OCI-LY3 (cell line): ENCODE results near the gene AKR1C4.

ENCODE experiments used
- H2AFZ ChIP-seq: fragments of 200-600, 300-600 bp; shearing (Covaris generic); 2 replicates; pipeline ENCODE4 v1.6.0; 2014; ENCODE audit warnings: antibody characterized with exemption, low read depth, low read length
- H3K27ac ChIP-seq: fragments of 200-600, 300-600 bp; sonication (generic); 2 replicates; pipeline ENCODE4 v1.5.1; 2014; ENCODE audit warnings: mild to moderate bottlenecking, low read length, moderate library complexity, mixed read lengths
- H3K27me3 ChIP-seq: fragments of 200-600, 300-600 bp; sonication (generic); 2 replicates; pipeline ENCODE4 v1.6.1; 2014; ENCODE audit warnings: low read depth, low read length, mixed read lengths
- H3K36me3 ChIP-seq: fragments of 200-600, 300-600 bp; sonication (generic); replicated peaks from 2 replicates; pipeline ENCODE3; 2014; ENCODE audit warnings: low read depth, low read length, mixed read lengths
- H3K4me1 ChIP-seq: fragments of 300-600, 200-600 bp; sonication (generic); 2 replicates; pipeline ENCODE4 v1.6.1; 2014; ENCODE audit warnings: low read length, mixed read lengths
- H3K4me2 ChIP-seq: fragments of 200-600, 300-600 bp; sonication (generic); 2 replicates; pipeline ENCODE4 v1.6.1; 2014; ENCODE audit warnings: low read length, mixed read lengths
- H3K4me3 ChIP-seq: fragments of 300-600, 200-600 bp; sonication (generic); 2 replicates; pipeline ENCODE4 v1.5.1; 2014; ENCODE audit warnings: antibody characterized with exemption, mild to moderate bottlenecking, low read length, moderate library complexity
- H3K79me2 ChIP-seq: fragments of 300-600, 200-600 bp; shearing (Covaris generic); 2 replicates; pipeline ENCODE4 v1.6.1; 2014; ENCODE audit warnings: mild to moderate bottlenecking, low read length, mixed read lengths
- H3K9ac ChIP-seq: fragments of 300-600, 200-600 bp; shearing (Covaris generic); 2 replicates; pipeline ENCODE4 v1.6.0; 2014; ENCODE audit warnings: mild to moderate bottlenecking, low read length, moderate library complexity
- H3K9me3 ChIP-seq: fragments of 200-600, 300-600 bp; shearing (Covaris generic); 2 replicates; pipeline ENCODE4 v1.6.1; 2014; ENCODE audit warnings: low read length, mixed read lengths; ENCODE audit not compliant: insufficient read depth
- H4K20me1 ChIP-seq: fragments of 200-600, 300-600 bp; sonication (generic); 2 replicates; pipeline ENCODE4 v1.6.1; 2016; ENCODE audit warnings: low read length, mixed read lengths; ENCODE audit not compliant: insufficient read depth
- EZH2phosphoT487 ChIP-seq: fragments of 200-600 bp; shearing (Covaris generic); IDR thresholded peaks from 2 replicates; pipeline ENCODE4 v1.6.1; 2018; ENCODE audit warnings: antibody characterized with exemption, mixed run types, low read depth
- TF ChIP-seq, protein P1 (sequence below): fragments of 200-600, 300-600 bp; sonication (generic); IDR thresholded peaks from 2 replicates; pipeline ENCODE4 v1.5.1; 2014; ENCODE audit warnings: antibody characterized with exemption, low read length, low read depth

AKR1C4 gene

GRCh38 chr10:5194431-5194830 lies 2.2 kb upstream of the AKR1C4 start:
- H3K4me2 ChIP-seq: no peak overlapping the region
- no peak overlapping the region for H3K4me3 ChIP-seq
- H3K27me3 ChIP-seq: no peaks in the 10 kb centered on the region
- H3K9ac ChIP-seq: no peak overlapping the region
- no peak overlapping the region for H2AFZ ChIP-seq
- no peaks in the 10 kb centered on the region for H3K4me1 ChIP-seq
- no peaks in the 10 kb centered on the region for H3K36me3 ChIP-seq
- no peaks in the 10 kb centered on the region for H4K20me1 ChIP-seq
- H3K79me2 ChIP-seq: no peaks in the 10 kb centered on the region
- TF ChIP-seq EZH2phosphoT487: no peak
- TF ChIP-seq, protein P1, sequence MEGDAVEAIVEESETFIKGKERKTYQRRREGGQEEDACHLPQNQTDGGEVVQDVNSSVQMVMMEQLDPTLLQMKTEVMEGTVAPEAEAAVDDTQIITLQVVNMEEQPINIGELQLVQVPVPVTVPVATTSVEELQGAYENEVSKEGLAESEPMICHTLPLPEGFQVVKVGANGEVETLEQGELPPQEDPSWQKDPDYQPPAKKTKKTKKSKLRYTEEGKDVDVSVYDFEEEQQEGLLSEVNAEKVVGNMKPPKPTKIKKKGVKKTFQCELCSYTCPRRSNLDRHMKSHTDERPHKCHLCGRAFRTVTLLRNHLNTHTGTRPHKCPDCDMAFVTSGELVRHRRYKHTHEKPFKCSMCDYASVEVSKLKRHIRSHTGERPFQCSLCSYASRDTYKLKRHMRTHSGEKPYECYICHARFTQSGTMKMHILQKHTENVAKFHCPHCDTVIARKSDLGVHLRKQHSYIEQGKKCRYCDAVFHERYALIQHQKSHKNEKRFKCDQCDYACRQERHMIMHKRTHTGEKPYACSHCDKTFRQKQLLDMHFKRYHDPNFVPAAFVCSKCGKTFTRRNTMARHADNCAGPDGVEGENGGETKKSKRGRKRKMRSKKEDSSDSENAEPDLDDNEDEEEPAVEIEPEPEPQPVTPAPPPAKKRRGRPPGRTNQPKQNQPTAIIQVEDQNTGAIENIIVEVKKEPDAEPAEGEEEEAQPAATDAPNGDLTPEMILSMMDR: no peak
- no peaks in the 10 kb centered on the region for H3K9me3 ChIP-seq
- no peak overlapping the region for H3K27ac ChIP-seq

DNA sequence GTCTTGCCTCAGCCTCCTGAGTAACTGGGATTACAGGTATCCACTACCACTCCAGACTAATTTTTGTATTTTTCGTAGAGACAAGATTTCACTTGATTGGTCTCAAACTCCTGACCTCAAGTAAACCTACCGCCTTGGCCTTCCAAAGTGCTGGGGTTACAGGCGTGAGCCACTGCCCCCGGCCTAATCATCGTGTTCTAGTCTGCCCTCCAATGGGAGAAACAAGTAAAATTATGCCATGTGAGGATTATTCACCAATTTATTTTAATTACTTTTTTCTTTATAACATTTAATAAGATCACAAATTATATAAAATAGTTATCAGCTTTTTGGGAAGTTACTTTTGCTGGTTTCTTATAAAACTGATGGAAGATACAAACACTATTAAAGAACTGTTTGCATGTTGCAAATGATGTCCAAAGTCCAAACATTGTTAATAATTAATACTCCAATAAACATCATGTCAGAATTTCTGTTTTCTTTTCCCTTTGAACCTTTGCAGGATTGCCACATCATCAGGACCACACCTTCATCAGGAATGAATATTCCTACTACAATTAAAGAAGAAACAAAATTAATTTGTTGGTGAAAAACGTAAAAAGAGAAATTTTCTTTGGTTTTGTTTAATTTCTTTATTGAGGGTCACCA lies 786 bp upstream of the AKR1C4 start:
- no peaks in the 10 kb centered on the region for H3K9me3 ChIP-seq
- H3K4me3 ChIP-seq: no peak overlapping the region
- H3K4me2 ChIP-seq: no peak overlapping the region
- no peaks in the 10 kb centered on the region for H3K36me3 ChIP-seq
- no peak overlapping the region for H3K9ac ChIP-seq
- H2AFZ ChIP-seq: no peak overlapping the region
- no peak overlapping the region for H3K27ac ChIP-seq
- H4K20me1 ChIP-seq: no peaks in the 10 kb centered on the region
- TF ChIP-seq, protein P1: no peak
- TF ChIP-seq EZH2phosphoT487: no peak
- no peaks in the 10 kb centered on the region for H3K79me2 ChIP-seq
- no peaks in the 10 kb centered on the region for H3K27me3 ChIP-seq
- no peaks in the 10 kb centered on the region for H3K4me1 ChIP-seq

- H3K36me3 ChIP-seq: no peaks in the 10 kb centered on the region
- H3K4me1 ChIP-seq: no peaks in the 10 kb centered on the region
- no peaks in the 10 kb centered on the region for H3K9me3 ChIP-seq
- H3K4me2 ChIP-seq: no peak overlapping the region
- no peaks in the 10 kb centered on the region for H3K79me2 ChIP-seq
- TF ChIP-seq, protein P1: no peak
- TF ChIP-seq EZH2phosphoT487: no peak
- no peak overlapping the region for H3K4me3 ChIP-seq
- no peak overlapping the region for H3K9ac ChIP-seq
- H2AFZ ChIP-seq: no peak overlapping the region
- H3K27me3 ChIP-seq: no peaks in the 10 kb centered on the region
- H4K20me1 ChIP-seq: no peaks in the 10 kb centered on the region
- no peak overlapping the region for H3K27ac ChIP-seq
These were observed 1.7 kb downstream of the AKR1C4 start for GRCh38 chr10:5198386-5198785.

- H3K79me2 ChIP-seq: no peaks in the 10 kb centered on the region
- no peak overlapping the region for H2AFZ ChIP-seq
- H3K27me3 ChIP-seq: no peaks in the 10 kb centered on the region
- H3K4me1 ChIP-seq: no peaks in the 10 kb centered on the region
- no peak overlapping the region for H3K4me2 ChIP-seq
- no peak overlapping the region for H3K4me3 ChIP-seq
- H3K27ac ChIP-seq: no peak overlapping the region
- no peak overlapping the region for H3K9ac ChIP-seq
- H3K36me3 ChIP-seq: no peaks in the 10 kb centered on the region
- no peaks in the 10 kb centered on the region for H4K20me1 ChIP-seq
- H3K9me3 ChIP-seq: no peaks in the 10 kb centered on the region
- TF ChIP-seq, protein P1: no peak
- no peak for TF ChIP-seq EZH2phosphoT487
These were observed 2.8 kb downstream of the AKR1C4 start for GRCh38 chr10:5199398-5199797.
